HG03066 (cell line): ENCODE measurements around the gene PDE8A.
"Not testable (repeated sequence)": the region's sequence is repeated elsewhere in the genome, so short reads cannot be mapped to it uniquely, and the experiment has no call there.

ENCODE experiments used
- ATAC-seq: cut with Tn5 transposase; IDR thresholded peaks from one replicate; pipeline ENCODE4 v1.9.1; 2021; ENCODE audit warnings: low read depth; ENCODE audit not compliant: unreplicated experiment

Gene PDE8A

GRCh38 chr15:84987949-84988624 is 6.4 kb downstream of the PDE8A start:
- no peak for ATAC-seq

DNA sequence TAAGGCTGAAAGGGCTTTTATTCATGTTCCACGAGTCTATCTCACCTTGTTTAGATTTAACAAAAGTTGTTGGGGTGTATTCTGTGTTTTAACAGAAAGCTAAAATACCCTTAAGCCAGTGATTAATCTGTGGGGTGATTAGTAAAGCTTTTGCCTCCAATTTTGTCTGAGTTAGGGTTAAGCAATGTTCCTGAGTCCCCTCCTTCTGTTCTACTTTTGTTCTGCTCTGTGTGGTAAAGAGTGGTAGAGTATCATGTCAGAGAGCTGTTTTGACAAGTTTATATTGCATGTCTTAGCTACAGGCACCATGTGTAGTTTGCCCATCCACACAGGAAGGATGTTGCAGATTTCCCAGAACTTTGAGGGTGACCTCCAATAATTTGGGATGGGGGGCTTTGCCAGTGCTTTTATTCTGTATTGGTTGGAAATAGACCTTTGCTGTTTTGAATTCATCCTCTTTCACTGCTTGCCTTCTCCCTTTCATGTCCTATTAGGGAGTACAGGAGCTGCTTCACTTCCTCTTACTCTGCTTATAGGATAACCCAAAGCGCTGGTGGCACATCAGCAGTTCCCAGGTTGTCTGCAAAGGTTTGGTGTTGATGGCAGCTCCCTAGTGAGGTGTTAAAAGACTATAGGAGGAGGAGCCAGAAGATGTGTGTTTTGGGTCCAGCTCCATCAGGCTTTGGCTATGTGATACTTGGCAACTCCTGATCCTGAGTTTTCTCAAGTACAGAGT is 7.4 kb downstream of the PDE8A start:
- no peak for ATAC-seq

DNA sequence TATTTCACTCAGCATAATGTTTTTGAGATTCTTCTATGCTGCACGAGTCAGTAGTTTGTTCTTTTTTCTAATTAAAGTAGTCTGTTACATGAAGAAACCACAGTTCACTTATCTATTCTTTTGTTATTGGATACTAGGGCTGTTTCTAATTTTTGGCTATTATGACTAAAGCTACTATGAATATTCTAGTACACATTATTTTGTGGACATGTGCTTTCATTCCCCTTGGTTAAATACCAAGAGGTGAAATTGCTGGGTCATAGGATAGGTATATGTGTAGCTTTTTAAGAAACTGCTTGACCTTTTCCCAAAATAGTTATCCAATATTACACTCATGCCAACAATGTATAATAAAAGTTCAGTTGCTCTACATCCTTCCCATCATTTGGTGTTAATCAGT is 8.9 kb downstream of the PDE8A start:
- no peak for ATAC-seq

- ATAC-seq, result no peak
These were observed 9.5 kb downstream of the PDE8A start for GRCh38 chr15:84991014-84991712.

GRCh38 chr15:84992157-84992944 is 10.7 kb downstream of the PDE8A start:
- ATAC-seq, result no peak

DNA sequence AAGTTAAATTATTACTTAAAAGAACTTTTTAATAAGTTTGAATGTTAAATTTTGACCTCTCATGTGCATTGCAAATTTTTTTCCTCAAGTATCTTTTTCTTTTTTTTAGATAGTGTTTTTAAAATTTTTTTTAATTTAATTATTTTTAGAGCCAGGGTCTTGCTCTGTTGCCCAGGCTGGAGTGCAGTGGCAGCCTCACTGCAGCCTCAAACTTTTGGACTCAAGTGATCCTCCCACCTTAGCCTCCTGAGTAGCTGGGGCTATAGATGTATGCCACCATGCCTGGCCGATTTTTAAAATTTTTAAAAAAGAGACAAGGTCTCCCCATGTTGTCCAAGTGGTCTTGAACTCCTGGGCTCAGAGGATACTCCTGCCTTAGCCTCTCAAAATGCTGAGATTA is 14.4 kb downstream of the PDE8A start:
- no peak for ATAC-seq

DNA sequence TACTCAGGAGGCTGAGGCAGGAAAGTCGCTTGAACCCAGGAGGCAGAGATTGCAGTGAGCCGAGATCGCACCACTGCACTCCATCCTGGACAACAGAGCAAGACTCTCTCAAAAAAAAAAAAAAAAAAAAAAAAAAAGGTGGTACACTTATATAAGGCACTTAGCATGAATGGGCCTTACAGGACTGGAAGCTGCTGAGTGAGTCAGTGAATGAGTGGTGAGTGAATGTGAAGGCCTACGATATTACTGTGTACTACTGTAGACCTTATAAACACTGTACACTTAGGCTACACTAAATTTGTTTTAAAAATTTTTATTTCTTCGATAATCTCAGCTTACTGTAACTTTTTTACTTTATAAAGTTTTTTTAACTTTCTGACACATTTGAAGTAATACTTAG is 15.1 kb downstream of the PDE8A start:
- ATAC-seq, result not testable (repeated sequence)

GRCh38 chr15:84997214-84997613 is 15.6 kb downstream of the PDE8A start:
- not testable (repeated sequence) for ATAC-seq

DNA sequence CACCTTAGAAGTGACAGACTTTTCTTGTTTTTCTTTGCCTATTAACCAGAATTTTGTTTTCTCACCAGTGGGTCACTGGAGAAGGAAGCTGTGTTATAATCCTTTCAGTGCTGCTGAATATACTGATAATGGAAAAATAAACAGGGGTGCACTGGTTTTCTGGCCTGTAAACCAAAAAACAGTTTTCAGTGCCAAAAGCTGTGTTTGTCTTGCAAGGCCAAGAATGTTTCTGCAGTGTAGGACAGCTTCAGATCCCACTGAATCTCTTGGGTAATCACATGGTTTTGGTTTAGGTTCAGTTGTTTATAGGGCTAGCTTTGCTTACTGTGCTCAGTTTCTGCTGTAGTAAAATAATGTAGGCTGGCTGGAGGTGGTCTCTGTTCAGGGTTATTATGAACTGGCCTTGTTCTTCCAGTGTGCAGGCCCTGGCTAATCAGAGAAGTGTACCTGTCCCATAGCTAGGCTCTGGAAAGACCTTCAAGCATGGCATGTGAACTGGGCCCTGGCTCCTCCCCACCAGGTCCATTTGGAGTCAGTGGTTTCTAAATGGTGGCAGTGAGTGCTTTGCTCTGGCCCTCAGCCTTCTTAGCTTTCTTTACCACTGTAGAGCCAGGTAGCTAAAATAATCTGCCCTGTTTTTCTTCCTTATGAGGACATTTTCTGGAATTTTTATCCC is 18.7 kb downstream of the PDE8A start:
- no peak for ATAC-seq

- no peak for ATAC-seq
These were observed 19.3 kb downstream of the PDE8A start for GRCh38 chr15:85000937-85001336.

GRCh38 chr15:85002517-85002916 is 20.9 kb downstream of the PDE8A start:
- no peak for ATAC-seq

GRCh38 chr15:85003593-85004312 is 22.1 kb downstream of the PDE8A start:
- no peak for ATAC-seq

GRCh38 chr15:85004550-85004949 is 22.9 kb downstream of the PDE8A start:
- no peak for ATAC-seq

DNA sequence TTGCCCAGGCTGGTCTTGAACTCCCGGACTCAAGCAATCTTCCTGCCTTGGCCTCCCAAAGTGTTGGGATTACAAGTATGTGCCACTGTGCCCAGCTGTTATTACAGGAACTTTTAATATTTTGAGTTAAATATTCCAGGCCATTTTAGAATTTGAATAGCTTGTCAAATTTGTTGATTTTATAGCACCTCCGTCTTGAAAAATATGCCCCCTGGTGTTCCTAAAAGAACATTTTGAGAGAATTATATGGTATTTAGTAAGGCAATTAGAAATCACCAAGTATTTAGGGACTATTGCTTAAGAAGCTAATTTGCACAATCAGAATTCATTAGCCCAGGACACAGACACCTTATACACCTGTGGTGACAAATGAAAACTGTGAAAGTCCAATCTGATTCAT is 23.7 kb downstream of the PDE8A start:
- ATAC-seq, result no peak

GRCh38 chr15:85005746-85006145 is 24.1 kb downstream of the PDE8A start:
- no peak for ATAC-seq

DNA sequence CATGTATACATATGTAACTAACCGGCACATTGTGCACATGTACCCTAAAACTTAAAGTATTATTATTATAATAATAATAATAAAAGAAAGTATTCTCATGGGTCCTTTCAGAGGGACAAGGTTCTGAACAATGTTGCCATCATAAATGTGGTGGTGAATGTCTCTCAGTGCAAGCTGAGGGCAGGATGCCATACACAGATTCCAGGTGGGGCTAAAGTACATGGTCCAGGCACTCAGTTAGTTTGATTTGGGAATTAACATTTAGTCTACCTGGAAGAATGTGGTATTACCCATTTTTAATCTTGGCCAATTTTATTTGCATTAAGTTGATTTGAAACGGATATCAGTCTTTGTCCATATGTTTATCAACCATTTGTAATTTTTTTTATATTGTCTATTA is 24.5 kb downstream of the PDE8A start:
- ATAC-seq, result no peak

GRCh38 chr15:85006655-85007054 is 25.0 kb downstream of the PDE8A start:
- no peak for ATAC-seq

DNA sequence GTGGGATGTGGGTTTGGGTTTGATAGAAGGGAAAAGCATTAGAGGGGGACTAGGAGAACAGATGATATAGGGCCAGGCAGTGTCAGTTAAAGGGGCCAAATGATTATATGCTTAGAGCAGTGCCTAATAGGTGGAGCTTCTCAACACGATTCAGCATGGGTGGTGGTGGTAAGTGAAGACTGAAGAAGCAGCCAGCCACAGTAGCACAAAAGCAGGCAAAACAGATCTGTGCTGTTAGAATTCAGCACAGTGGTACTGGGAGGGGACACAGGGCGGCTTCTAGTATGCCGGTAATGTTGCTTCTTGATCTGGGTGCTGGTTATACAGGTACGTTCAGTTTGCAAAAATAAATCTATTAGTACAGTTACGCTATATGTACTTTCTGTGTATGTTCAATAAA is 25.5 kb downstream of the PDE8A start:
- no peak for ATAC-seq

- ATAC-seq, result no peak
These were observed 26.2 kb downstream of the PDE8A start for GRCh38 chr15:85007741-85008397.
